ENCODE data around the gene NFATC1.

- TF ChIP-seq FOXP2 (optimal IDR thresholded peaks at IDR 0.05; ENCODE audit: borderline replicate concordance, extremely low read depth, extremely low read length, insufficient read depth), result no peak
- TF ChIP-seq POLR2AphosphoS5 (IDR thresholded peaks at IDR 0.05; ENCODE audit: low read depth, low read length), result no peak
- no peak for TF ChIP-seq TAF1 (IDR thresholded peaks at IDR 0.05; ENCODE audit: borderline replicate concordance, insufficient read depth, low read length)
- no peak for TF ChIP-seq SIN3A (IDR thresholded peaks at IDR 0.05; ENCODE audit: borderline replicate concordance, insufficient read depth, low read length)
- TF ChIP-seq REST (IDR thresholded peaks at IDR 0.05; ENCODE audit: insufficient read depth in 1 of 2, low read depth in 2 of 2, low read length in 2 of 2), result no peak
Measured at GRCh38 chr18:79548621-79548985, 152.9 kb downstream of the NFATC1 start.
